HEK293 (cell line): ENCODE results near the gene SORD.

Source experiments
- HOXA7 ChIP-seq: sonication (generic); formaldehyde crosslinking; IDR thresholded peaks from 2 replicates; pipeline ENCODE4 v1.8.1; 2022; ENCODE audit warnings: missing genetic modification reagents, borderline replicate concordance
- PRDM1 ChIP-seq: fragments of 450-650 bp; formaldehyde crosslinking; IDR thresholded peaks from 2 replicates; pipeline ENCODE4; 2016; ENCODE audit warnings: missing biosample characterization, missing genetic modification characterization
- REST ChIP-seq: fragments of 450-650 bp; formaldehyde crosslinking; IDR thresholded peaks from 2 replicates; pipeline ENCODE4 v1.5.1; 2016; ENCODE audit warnings: missing biosample characterization, missing genetic modification characterization
- SCRT1 ChIP-seq: fragments of 450-650 bp; formaldehyde crosslinking; IDR thresholded peaks from 2 replicates; pipeline ENCODE4 v1.5.1; 2016; ENCODE audit warnings: missing biosample characterization, missing genetic modification characterization, borderline replicate concordance
- SCRT2 ChIP-seq: fragments of 450-650 bp; formaldehyde crosslinking; IDR thresholded peaks from 2 replicates; pipeline ENCODE4 v1.5.1; 2016; ENCODE audit warnings: missing biosample characterization, missing genetic modification characterization
- ZBTB20 ChIP-seq: fragments of 450-650 bp; formaldehyde crosslinking; IDR thresholded peaks from 2 replicates; pipeline ENCODE4 v1.5.1; 2016; ENCODE audit warnings: missing biosample characterization, missing genetic modification characterization
- ZBTB44 ChIP-seq: fragments of 450-650 bp; IDR thresholded peaks from 2 replicates; pipeline ENCODE4 v1.5.1; 2018; ENCODE audit warnings: missing biosample characterization, mild to moderate bottlenecking, missing genetic modification characterization
- ZFHX2 ChIP-seq: fragments of 450-650 bp; formaldehyde crosslinking; conservative IDR thresholded peaks from 2 replicates; pipeline ENCODE4 v1.5.1; 2016; ENCODE audit warnings: missing biosample characterization, missing genetic modification characterization
- ZNF114 ChIP-seq: fragments of 450-650 bp; formaldehyde crosslinking; IDR thresholded peaks from 2 replicates; pipeline ENCODE4 v1.5.0; 2017; ENCODE audit warnings: missing biosample characterization, missing genetic modification characterization
- ZNF211 ChIP-seq: fragments of 450-650 bp; formaldehyde crosslinking; IDR thresholded peaks from 2 replicates; pipeline ENCODE4 v1.5.1; 2016; ENCODE audit warnings: low read depth, missing biosample characterization, missing genetic modification characterization
- ZNF248 ChIP-seq: fragments of 450-650 bp; formaldehyde crosslinking; IDR thresholded peaks from 2 replicates; pipeline ENCODE4 v1.5.1; 2017; ENCODE audit warnings: missing biosample characterization, missing genetic modification characterization
- ZNF350 ChIP-seq: fragments of 450-650 bp; formaldehyde crosslinking; IDR thresholded peaks from 2 replicates; pipeline ENCODE4 v1.5.0; 2017; ENCODE audit warnings: missing biosample characterization, mild to moderate bottlenecking, missing genetic modification characterization
- ZNF37A ChIP-seq: fragments of 450-650 bp; IDR thresholded peaks from 2 replicates; pipeline ENCODE4 v1.5.1; 2018; ENCODE audit warnings: missing biosample characterization, missing genetic modification characterization
- ZNF501 ChIP-seq: fragments of 450-650 bp; formaldehyde crosslinking; IDR thresholded peaks from 2 replicates; pipeline ENCODE4 v1.5.1; 2016; ENCODE audit warnings: missing biosample characterization, missing genetic modification characterization
- ZNF510 ChIP-seq: fragments of 450-650 bp; formaldehyde crosslinking; IDR thresholded peaks from 2 replicates; pipeline ENCODE4 v1.5.1; 2018; ENCODE audit warnings: mild to moderate bottlenecking, missing genetic modification characterization, missing biosample characterization; ENCODE audit not compliant: insufficient replicate concordance
- ZNF544 ChIP-seq: fragments of 450-650 bp; formaldehyde crosslinking; IDR thresholded peaks from 2 replicates; pipeline ENCODE4 v1.5.0; 2017; ENCODE audit warnings: missing biosample characterization, missing genetic modification characterization
- ZNF558 ChIP-seq: fragments of 450-650 bp; formaldehyde crosslinking; IDR thresholded peaks from 2 replicates; pipeline ENCODE4 v1.5.1; 2016; ENCODE audit warnings: missing biosample characterization, missing genetic modification characterization
- ZNF571 ChIP-seq: fragments of 450-650 bp; formaldehyde crosslinking; IDR thresholded peaks from 2 replicates; pipeline ENCODE4 v1.5.0; 2017; ENCODE audit warnings: missing biosample characterization, missing genetic modification characterization
- ZNF600 ChIP-seq: fragments of 450-650 bp; formaldehyde crosslinking; IDR thresholded peaks from 2 replicates; pipeline ENCODE4 v1.5.1; 2016; ENCODE audit warnings: missing biosample characterization, missing genetic modification characterization
- ZNF610 ChIP-seq: fragments of 450-650 bp; formaldehyde crosslinking; IDR thresholded peaks from 2 replicates; pipeline ENCODE4 v1.5.1; 2016; ENCODE audit warnings: missing biosample characterization, missing genetic modification characterization, borderline replicate concordance
- ZNF670 ChIP-seq: fragments of 450-650 bp; formaldehyde crosslinking; IDR thresholded peaks from 2 replicates; pipeline ENCODE4 v1.5.1; 2016; ENCODE audit warnings: missing biosample characterization, missing genetic modification characterization, low read depth
- ZNF776 ChIP-seq: fragments of 450-650 bp; formaldehyde crosslinking; IDR thresholded peaks from 2 replicates; pipeline ENCODE4 v1.5.0; 2017; ENCODE audit warnings: missing biosample characterization, missing genetic modification characterization, borderline replicate concordance
- ZNF777 ChIP-seq: fragments of 450-650 bp; formaldehyde crosslinking; IDR thresholded peaks from 2 replicates; pipeline ENCODE4 v1.5.1; 2017; ENCODE audit warnings: missing biosample characterization, missing genetic modification characterization, borderline replicate concordance
- ZNF837 ChIP-seq: fragments of 450-650 bp; formaldehyde crosslinking; IDR thresholded peaks from 2 replicates; pipeline ENCODE4 v1.5.1; 2016; ENCODE audit warnings: missing biosample characterization, missing genetic modification characterization
- ZSCAN18 ChIP-seq: fragments of 450-650 bp; formaldehyde crosslinking; IDR thresholded peaks from 2 replicates; pipeline ENCODE4 v1.5.1; 2016; ENCODE audit warnings: missing biosample characterization, missing genetic modification characterization
- ZSCAN23 ChIP-seq: fragments of 450-650 bp; formaldehyde crosslinking; IDR thresholded peaks from 2 replicates; pipeline ENCODE4 v1.5.1; 2016; ENCODE audit warnings: missing biosample characterization, missing genetic modification characterization
- ZXDB ChIP-seq: fragments of 450-650 bp; formaldehyde crosslinking; IDR thresholded peaks from 2 replicates; pipeline ENCODE4 v1.5.1; 2016; ENCODE audit warnings: missing biosample characterization, missing genetic modification characterization
- TF ChIP-seq, protein P1 (sequence below): fragments of 450-650 bp; formaldehyde crosslinking; IDR thresholded peaks from 2 replicates; pipeline ENCODE4 v1.5.1; 2017; ENCODE audit warnings: missing biosample characterization, missing genetic modification characterization
- TF ChIP-seq, protein P2 (sequence below): fragments of 450-650 bp; formaldehyde crosslinking; IDR thresholded peaks from 2 replicates; pipeline ENCODE4 v1.5.1; 2016; ENCODE audit warnings: missing biosample characterization, missing genetic modification characterization
- TF ChIP-seq, protein P3 (sequence below): fragments of 450-650 bp; formaldehyde crosslinking; optimal IDR thresholded peaks from 2 replicates; pipeline ENCODE3; 2016; ENCODE audit warnings: missing biosample characterization, mild to moderate bottlenecking, missing genetic modification characterization

SORD gene

GRCh38 chr15:45088801-45089711 is 66.1 kb downstream of the SORD start (continued):
- TF ChIP-seq, protein P1, sequence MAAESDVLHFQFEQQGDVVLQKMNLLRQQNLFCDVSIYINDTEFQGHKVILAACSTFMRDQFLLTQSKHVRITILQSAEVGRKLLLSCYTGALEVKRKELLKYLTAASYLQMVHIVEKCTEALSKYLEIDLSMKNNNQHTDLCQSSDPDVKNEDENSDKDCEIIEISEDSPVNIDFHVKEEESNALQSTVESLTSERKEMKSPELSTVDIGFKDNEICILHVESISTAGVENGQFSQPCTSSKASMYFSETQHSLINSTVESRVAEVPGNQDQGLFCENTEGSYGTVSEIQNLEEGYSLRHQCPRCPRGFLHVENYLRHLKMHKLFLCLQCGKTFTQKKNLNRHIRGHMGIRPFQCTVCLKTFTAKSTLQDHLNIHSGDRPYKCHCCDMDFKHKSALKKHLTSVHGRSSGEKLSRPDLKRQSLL (tag by site-specific recombination): no peak
- no peak for TF ChIP-seq ZNF510 (tag by site-specific recombination)
- no peak for TF ChIP-seq ZNF610 (tag by site-specific recombination)
- TF ChIP-seq, protein P2, sequence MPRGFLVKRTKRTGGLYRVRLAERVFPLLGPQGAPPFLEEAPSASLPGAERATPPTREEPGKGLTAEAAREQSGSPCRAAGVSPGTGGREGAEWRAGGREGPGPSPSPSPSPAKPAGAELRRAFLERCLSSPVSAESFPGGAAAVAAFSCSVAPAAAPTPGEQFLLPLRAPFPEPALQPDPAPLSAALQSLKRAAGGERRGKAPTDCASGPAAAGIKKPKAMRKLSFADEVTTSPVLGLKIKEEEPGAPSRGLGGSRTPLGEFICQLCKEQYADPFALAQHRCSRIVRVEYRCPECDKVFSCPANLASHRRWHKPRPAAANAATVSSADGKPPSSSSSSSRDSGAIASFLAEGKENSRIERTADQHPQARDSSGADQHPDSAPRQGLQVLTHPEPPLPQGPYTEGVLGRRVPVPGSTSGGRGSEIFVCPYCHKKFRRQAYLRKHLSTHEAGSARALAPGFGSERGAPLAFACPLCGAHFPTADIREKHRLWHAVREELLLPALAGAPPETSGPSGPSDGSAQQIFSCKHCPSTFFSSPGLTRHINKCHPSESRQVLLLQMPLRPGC (tag by site-specific recombination): no peak
- TF ChIP-seq ZNF544: no peak
- no peak for TF ChIP-seq ZSCAN18 (tag by site-specific recombination)
- TF ChIP-seq REST (tag by site-specific recombination): no peak
- 0 out of 2 replicates have a peak, but pooled peaks have one; percentile 23 for TF ChIP-seq ZXDB (tag by site-specific recombination)
- no peak for TF ChIP-seq ZNF558 (tag by site-specific recombination)
- TF ChIP-seq ZNF501 (tag by site-specific recombination): no peak
- TF ChIP-seq PRDM1 (tag by site-specific recombination): no peak
- TF ChIP-seq ZSCAN23 (tag by site-specific recombination): no peak
- no peak for TF ChIP-seq ZNF600 (tag by site-specific recombination)
- no peak for TF ChIP-seq ZNF837 (tag by site-specific recombination)
- TF ChIP-seq ZNF776 (tag by site-specific recombination): no peak
- TF ChIP-seq, protein P3, sequence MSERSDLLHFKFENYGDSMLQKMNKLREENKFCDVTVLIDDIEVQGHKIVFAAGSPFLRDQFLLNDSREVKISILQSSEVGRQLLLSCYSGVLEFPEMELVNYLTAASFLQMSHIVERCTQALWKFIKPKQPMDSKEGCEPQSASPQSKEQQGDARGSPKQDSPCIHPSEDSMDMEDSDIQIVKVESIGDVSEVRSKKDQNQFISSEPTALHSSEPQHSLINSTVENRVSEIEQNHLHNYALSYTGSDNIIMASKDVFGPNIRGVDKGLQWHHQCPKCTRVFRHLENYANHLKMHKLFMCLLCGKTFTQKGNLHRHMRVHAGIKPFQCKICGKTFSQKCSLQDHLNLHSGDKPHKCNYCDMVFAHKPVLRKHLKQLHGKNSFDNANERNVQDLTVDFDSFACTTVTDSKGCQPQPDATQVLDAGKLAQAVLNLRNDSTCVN (tag by site-specific recombination): no peak
- TF ChIP-seq ZNF248 (tag by site-specific recombination): no peak
- TF ChIP-seq ZNF571 (tag by site-specific recombination): no peak
- no peak for TF ChIP-seq ZNF37A (tag by site-specific recombination)
- TF ChIP-seq ZNF350 (tag by site-specific recombination): no peak
- no peak for TF ChIP-seq SCRT1 (tag by site-specific recombination)
- TF ChIP-seq ZBTB44 (tag by site-specific recombination): no peak
- TF ChIP-seq HOXA7: no peak
- TF ChIP-seq ZBTB20 (tag by site-specific recombination): no peak
- no peak for TF ChIP-seq ZFHX2 (tag by site-specific recombination)
- no peak for TF ChIP-seq SCRT2 (tag by site-specific recombination)
- no peak for TF ChIP-seq ZNF777
- no peak for TF ChIP-seq ZNF114 (tag by site-specific recombination)
- no peak for TF ChIP-seq ZNF670 (tag by site-specific recombination)
- TF ChIP-seq ZNF211 (tag by site-specific recombination): no peak
